RWPE1 (cell line): Measurements from ENCODE around the gene LTO1.

Experiments used
- CTCF ChIA-PET: fragments of 350-600 bp; sonication (Branson Sonifier 250); formaldehyde crosslinking; extraction: SDS; loops from one replicate; lab custom pipeline; 2021; lab: Yijun Ruan, JAX
- POLR2A ChIA-PET: fragments of 400-600 bp; formaldehyde crosslinking; extraction: SDS; loops from one replicate; lab custom pipeline; 2020; ENCODE audit warnings: antibody characterized with exemption; ENCODE audit not compliant: low non-redundant PET; lab: Yijun Ruan, JAX
- DNase-seq: peaks from one replicate; pipeline ENCODE4 v3.0.0; 2012; ENCODE audit warnings: low spot score
- H3K27ac ChIP-seq: fragments of 450-650 bp; 2 replicates; pipeline ENCODE4 v1.5.1; 2017
- CTCF ChIP-seq: fragments of 450-650 bp; conservative IDR thresholded peaks from 2 replicates; pipeline ENCODE4 v1.5.1; 2017; ENCODE audit warnings: low read depth, mild to moderate bottlenecking

Gene LTO1

DNA sequence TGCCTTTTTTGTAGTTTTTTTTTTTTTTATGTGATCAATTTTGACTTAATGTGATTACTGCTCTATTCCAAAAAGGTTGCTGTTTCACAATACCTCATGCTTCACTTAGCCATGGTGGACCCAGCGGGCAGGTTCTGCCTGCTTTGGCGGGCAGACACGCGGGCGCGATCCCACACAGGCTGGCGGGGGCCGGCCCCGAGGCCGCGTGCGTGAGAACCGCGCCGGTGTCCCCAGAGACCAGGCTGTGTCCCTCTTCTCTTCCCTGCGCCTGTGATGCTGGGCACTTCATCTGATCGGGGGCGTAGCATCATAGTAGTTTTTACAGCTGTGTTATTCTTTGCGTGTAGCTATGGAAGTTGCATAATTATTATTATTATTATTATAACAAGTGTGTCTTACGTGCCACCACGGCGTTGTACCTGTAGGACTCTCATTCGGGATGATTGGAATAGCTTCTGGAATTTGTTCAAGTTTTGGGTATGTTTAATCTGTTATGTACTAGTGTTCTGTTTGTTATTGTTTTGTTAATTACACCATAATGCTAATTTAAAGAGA, 21.7 kb downstream of the LTO1 start:
- no peak for DNase-seq
- CTCF ChIA-PET = no interaction called here
- POLR2A ChIA-PET = no interaction called here
- no peak for TF ChIP-seq CTCF
- H3K27ac ChIP-seq = no peak overlapping the region

- TF ChIP-seq CTCF = no peak
- H3K27ac ChIP-seq = no peak overlapping the region
- no peak for DNase-seq
- ChIA-PET POLR2A (no interaction called here), CTCF (no interaction called here)
Measured at GRCh38 chr11:69652999-69653398, 22.2 kb downstream of the LTO1 start.

DNA sequence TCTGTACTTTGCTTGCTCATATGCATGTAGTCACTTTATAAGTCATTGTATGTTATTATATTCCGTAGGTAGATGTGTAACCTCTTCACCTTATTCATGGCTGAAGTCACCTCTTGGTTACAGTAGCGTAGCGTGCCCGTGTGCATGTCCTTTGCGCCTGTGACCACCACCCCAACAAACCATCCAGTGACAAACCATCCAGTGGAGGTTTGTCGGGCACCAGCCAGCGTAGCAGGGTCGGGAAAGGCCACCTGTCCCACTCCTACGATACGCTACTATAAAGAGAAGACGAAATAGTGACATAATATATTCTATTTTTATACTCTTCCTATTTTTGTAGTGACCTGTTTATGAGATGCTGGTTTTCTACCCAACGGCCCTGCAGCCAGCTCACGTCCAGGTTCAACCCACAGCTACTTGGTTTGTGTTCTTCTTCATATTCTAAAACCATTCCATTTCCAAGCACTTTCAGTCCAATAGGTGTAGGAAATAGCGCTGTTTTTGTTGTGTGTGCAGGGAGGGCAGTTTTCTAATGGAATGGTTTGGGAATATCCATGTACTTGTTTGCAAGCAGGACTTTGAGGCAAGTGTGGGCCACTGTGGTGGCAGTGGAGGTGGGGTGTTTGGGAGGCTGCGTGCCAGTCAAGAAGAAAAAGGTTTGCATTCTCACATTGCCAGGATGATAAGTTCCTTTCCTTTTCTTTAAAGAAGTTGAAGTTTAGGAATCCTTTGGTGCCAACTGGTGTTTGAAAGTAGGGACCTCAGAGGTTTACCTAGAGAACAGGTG, 23.1 kb downstream of the LTO1 start:
- no peak overlapping the region for H3K27ac ChIP-seq
- POLR2A ChIA-PET = no interaction called here

DNA sequence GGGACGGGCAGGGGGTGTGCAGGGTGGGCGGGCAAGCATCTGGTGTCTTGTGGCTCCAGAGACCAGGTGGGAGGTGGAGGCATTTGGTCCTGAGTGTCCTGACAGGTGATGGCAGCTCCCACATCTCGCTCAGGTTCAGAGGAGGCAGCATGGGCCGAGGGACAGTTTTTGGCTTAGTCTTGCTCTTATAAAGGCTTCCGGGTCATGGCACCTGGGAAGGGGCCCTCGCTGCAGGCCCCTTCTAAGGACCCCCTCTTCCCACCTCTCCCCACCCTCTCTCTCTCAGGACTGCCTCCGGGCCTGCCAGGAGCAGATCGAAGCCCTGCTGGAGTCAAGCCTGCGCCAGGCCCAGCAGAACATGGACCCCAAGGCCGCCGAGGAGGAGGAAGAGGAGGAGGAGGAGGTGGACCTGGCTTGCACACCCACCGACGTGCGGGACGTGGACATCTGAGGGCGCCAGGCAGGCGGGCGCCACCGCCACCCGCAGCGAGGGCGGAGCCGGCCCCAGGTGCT, 24.3 kb downstream of the LTO1 start:
- ChIA-PET POLR2A (no interaction called here), CTCF (interaction anchor here (0.7 kb wide), 1 partner anchor 21 kb away, joined by 3 read pairs; no protein-coding TSS in a partner anchor)
- no peak for TF ChIP-seq CTCF
- H3K27ac ChIP-seq = peak overlapping the region; percentile 87
- no peak for DNase-seq

More for the DNA sequence above, 23.1 kb downstream of the LTO1 start:
- no peak for TF ChIP-seq CTCF
- CTCF ChIA-PET = no interaction called here
- DNase-seq = no peak

- no peak for TF ChIP-seq CTCF
- ChIA-PET POLR2A (no interaction called here), CTCF (interaction anchor here (1.3 kb wide), 1 partner anchor 549 kb away, joined by 5 read pairs; no protein-coding TSS in a partner anchor)
- DNase-seq = no peak
- H3K27ac ChIP-seq = peak overlapping the region; percentile 87
Measured at GRCh38 chr11:69650081-69650831, 24.9 kb downstream of the LTO1 start.

DNA sequence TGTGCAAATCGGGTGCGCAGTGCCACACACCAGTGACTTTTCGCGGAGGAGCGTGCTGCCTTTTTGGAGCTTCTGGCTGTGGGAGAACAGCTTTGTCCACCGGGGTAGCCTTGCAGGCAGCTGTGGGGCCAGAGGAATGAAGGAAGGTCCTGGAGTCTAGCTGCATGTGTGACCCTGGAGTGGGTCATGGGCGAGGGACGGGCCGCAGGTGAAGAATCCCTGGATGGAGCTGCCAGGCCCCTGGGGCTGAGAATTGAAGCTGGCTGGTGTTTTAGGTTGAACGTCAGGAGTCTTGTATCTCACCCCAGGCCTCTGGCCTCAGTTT, 25.6 kb downstream of the LTO1 start:
- CTCF ChIA-PET = interaction anchor here (1.3 kb wide), 1 partner anchor 548 kb away, joined by 5 read pairs; no protein-coding TSS in a partner anchor
- peak overlapping the region; percentile 87 for H3K27ac ChIP-seq
- POLR2A ChIA-PET = no interaction called here
- no peak for TF ChIP-seq CTCF
- DNase-seq = no peak
